Activated naive CD4-positive, alpha-beta T cell treated with Interleukin-2 at 50 U/mL for 16 hours (primary cell): ENCODE measurements around the gene FAM110D.

Experiments
- DNase-seq: peaks from one replicate; pipeline ENCODE4 v3.0.0-alpha.2; 2020

FAM110D gene

GRCh38 chr1:26130695-26131094 is 28.2 kb upstream of the FAM110D start:
- DNase-seq, result no peak

- no peak for DNase-seq
These were observed 26.6 kb upstream of the FAM110D start for GRCh38 chr1:26132128-26132833.

GRCh38 chr1:26132834-26133167 is 26.1 kb upstream of the FAM110D start:
- no peak for DNase-seq

GRCh38 chr1:26134466-26134865 is 24.4 kb upstream of the FAM110D start:
- no peak for DNase-seq

GRCh38 chr1:26138974-26139558 is 19.8 kb upstream of the FAM110D start:
- no peak for DNase-seq

GRCh38 chr1:26142159-26142558 is 16.7 kb upstream of the FAM110D start:
- no peak for DNase-seq

GRCh38 chr1:26145041-26145959 is 13.6 kb upstream of the FAM110D start:
- DNase-seq, result peak; percentile 70

GRCh38 chr1:26145960-26146294 is 13.0 kb upstream of the FAM110D start:
- DNase-seq, result no peak

GRCh38 chr1:26148887-26149286 is 10.0 kb upstream of the FAM110D start:
- no peak for DNase-seq

- no peak for DNase-seq
These were observed 4.8 kb upstream of the FAM110D start for GRCh38 chr1:26153966-26154532.

DNA sequence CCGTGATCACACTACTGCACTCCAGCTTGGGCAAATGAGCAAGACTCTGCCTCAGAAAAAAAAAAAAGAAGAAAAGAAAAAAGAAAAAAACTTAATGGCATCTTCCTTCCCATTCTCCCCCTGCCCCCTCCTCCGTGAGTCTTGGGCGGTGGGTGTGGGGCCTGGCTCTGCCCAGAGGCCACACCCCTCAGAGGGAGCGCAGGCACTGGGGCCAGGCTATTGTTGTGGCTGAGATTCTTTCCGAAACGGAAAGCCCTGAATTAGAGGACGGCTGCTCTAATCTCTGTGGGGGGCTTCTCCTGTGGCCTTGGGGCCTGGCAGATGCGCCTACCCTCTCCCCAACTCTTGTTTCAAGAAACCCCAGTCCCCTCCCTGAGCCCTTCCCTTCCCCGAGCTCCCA is 4.1 kb upstream of the FAM110D start:
- DNase-seq, result no peak

GRCh38 chr1:26155370-26156284 is 3.3 kb upstream of the FAM110D start:
- no peak for DNase-seq

DNA sequence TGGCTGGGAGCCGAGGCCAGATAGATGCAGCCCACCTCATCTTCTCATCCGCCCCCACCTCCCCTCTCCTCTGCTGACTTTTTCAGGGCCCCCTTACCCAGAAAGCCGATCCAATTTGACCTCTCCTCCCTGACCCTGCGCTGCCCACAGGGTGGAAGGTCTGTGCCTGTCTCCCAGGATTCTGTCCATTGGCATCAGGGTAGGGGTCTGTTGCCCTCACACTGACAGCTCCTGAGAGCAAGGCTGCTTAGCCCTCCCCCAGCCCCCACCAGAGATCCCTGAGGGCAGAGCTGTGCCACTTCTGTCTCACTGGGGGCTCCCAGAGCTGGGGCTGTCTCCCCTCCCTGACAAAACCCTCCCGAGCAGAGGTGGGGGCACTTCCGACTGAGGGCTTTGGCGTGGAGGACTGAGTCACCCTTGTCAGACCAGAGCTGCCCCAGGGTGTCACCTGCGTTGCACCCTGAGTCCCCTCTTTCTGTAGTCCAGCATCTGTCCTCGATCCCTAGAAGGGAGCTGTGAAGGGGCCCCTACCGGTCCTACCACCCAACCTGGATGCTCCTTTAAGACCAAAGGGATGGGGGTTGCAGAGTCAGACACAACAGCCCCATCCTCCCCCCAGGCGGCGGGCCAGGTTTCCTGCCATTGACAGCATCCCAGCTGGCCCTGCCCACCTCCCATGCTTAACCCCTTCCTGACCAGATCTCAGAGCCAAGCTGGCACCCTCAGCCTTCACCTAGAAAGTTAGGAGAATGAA is 2.4 kb upstream of the FAM110D start:
- DNase-seq, result no peak

- no peak for DNase-seq
These were observed 490 bp upstream of the FAM110D start for GRCh38 chr1:26158271-26158907.

- DNase-seq, result no peak
These were observed 812 bp downstream of the FAM110D start for GRCh38 chr1:26159743-26160039.

DNA sequence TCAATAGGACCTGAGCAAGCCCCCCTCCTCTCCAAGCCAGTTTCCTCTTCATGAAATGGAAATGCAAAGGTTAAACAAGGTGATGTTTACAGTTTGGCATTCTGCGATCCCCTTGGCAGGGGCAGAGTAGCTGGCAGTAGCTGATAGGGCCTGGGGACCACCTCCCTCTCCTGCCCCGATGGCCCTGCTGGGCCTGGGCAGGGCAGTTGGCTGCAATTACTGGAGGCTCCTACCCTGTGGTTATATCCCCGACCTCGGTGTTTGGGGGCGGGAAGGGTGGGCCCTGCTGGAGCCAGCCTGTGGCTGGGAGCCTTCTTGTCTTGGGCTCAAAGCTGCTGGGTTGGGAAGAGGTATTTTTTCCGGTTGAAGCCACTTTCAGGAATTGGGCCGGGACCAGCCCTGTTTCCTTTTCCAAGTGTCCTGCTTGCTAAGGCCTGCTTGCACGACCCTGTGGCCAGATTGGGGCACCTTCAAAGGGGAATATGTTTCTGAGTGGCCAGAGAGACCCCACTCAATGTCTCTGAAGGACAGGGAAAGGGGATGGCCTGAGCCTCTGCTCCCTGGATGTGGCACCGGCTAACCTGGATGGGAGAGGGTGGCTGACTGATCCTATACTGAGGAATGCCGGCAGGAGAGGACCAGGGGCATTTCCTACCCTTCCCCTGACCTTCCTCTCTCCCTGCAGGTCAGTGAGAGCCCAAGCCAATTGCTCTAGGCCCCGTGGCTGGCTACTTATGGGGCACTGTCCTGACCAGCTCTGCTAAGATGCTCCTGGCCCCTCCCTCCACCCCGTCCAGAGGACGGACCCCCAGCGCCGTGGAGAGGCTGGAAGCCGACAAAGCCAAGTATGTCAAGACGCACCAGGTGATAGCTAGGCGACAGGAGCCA is 1.9 kb downstream of the FAM110D start:
- DNase-seq, result no peak

GRCh38 chr1:26161415-26162219 is 2.7 kb downstream of the FAM110D start:
- peak; percentile 44 for DNase-seq

GRCh38 chr1:26162220-26162709 is 3.4 kb downstream of the FAM110D start:
- no peak for DNase-seq

GRCh38 chr1:26163684-26164035 is 4.8 kb downstream of the FAM110D start:
- no peak for DNase-seq
